MM.1S (cell line): ENCODE measurements around the gene GLYATL3.

Source experiments
- DNase-seq: peaks from one replicate; pipeline ENCODE4 v3.0.0-alpha.2; 2015
- H2AFZ ChIP-seq: fragments of 300-600 bp; sonication (generic); 2 replicates; pipeline ENCODE4 v1.6.0; 2016; ENCODE audit warnings: antibody characterized with exemption, low read length
- H3F3A ChIP-seq: fragments of 300-600 bp; sonication (generic); 2 replicates; pipeline ENCODE4 v1.6.1; 2016; ENCODE audit warnings: mild to moderate bottlenecking, antibody characterized with exemption, low read length, moderate library complexity, mixed read lengths; ENCODE audit not compliant: insufficient read depth
- H3K27ac ChIP-seq: fragments of 300-600 bp; sonication (generic); 2 replicates; pipeline ENCODE4 v1.5.1; 2016; ENCODE audit warnings: mild to moderate bottlenecking, low read length
- H3K27me3 ChIP-seq: fragments of 300-600 bp; sonication (generic); replicated peaks from 2 replicates; pipeline ENCODE4 v1.6.0; 2016; ENCODE audit warnings: low read length; ENCODE audit not compliant: insufficient read depth
- H3K36me3 ChIP-seq: fragments of 300-600 bp; sonication (generic); replicated peaks from 2 replicates; pipeline ENCODE4 v1.6.1; 2016; ENCODE audit warnings: mild to moderate bottlenecking, low read length, mixed read lengths; ENCODE audit not compliant: insufficient read depth
- H3K4me1 ChIP-seq: fragments of 300-600 bp; sonication (generic); 2 replicates; pipeline ENCODE4 v1.6.1; 2016; ENCODE audit warnings: low read length, mixed read lengths
- H3K4me2 ChIP-seq: fragments of 300-600 bp; sonication (generic); 2 replicates; pipeline ENCODE4 v1.6.0; 2016; ENCODE audit warnings: low read depth, low read length
- H3K4me3 ChIP-seq: fragments of 300-600 bp; sonication (generic); 2 replicates; pipeline ENCODE4 v1.5.1; 2016; ENCODE audit warnings: low read length, mixed read lengths
- H3K79me2 ChIP-seq: fragments of 300-600 bp; sonication (generic); 2 replicates; pipeline ENCODE4 v1.6.1; 2016; ENCODE audit warnings: mixed run types, low read length, mixed read lengths
- H3K9ac ChIP-seq: fragments of 300-600 bp; sonication (generic); 2 replicates; pipeline ENCODE4 v1.6.1; 2016; ENCODE audit warnings: low read length, mixed read lengths
- H3K9me2 ChIP-seq: fragments of 300-600 bp; sonication (generic); replicated peaks from 2 replicates; pipeline ENCODE4 v1.6.1; 2016; ENCODE audit warnings: mild to moderate bottlenecking, low read length, mixed read lengths; ENCODE audit not compliant: insufficient read depth
- H3K9me3 ChIP-seq: fragments of 300-600 bp; sonication (generic); replicated peaks from 2 replicates; pipeline ENCODE4 v1.6.1; 2016; ENCODE audit warnings: mild to moderate bottlenecking, low read length, mixed read lengths; ENCODE audit not compliant: insufficient read depth
- H4K20me1 ChIP-seq: fragments of 300-600 bp; sonication (generic); 2 replicates; pipeline ENCODE4 v1.6.1; 2016; ENCODE audit warnings: mild to moderate bottlenecking, low read length, moderate library complexity, mixed read lengths; ENCODE audit not compliant: insufficient read depth
- EZH2 ChIP-seq: fragments of 300-600 bp; sonication (generic); optimal IDR thresholded peaks from 2 replicates; pipeline ENCODE3; 2017; ENCODE audit warnings: low read depth, mild to moderate bottlenecking, antibody characterized with exemption, low read length, mixed read lengths
- EZH2phosphoT487 ChIP-seq: fragments of 300-600 bp; sonication (generic); IDR thresholded peaks from 2 replicates; pipeline ENCODE4 v1.6.1; 2018; ENCODE audit warnings: antibody characterized with exemption, low read length
- TF ChIP-seq, protein P1 (sequence below): fragments of 300-600 bp; sonication (generic); IDR thresholded peaks from 2 replicates; pipeline ENCODE4 v1.5.1; 2016; ENCODE audit warnings: antibody characterized with exemption, low read length, mixed read lengths

Gene GLYATL3

DNA sequence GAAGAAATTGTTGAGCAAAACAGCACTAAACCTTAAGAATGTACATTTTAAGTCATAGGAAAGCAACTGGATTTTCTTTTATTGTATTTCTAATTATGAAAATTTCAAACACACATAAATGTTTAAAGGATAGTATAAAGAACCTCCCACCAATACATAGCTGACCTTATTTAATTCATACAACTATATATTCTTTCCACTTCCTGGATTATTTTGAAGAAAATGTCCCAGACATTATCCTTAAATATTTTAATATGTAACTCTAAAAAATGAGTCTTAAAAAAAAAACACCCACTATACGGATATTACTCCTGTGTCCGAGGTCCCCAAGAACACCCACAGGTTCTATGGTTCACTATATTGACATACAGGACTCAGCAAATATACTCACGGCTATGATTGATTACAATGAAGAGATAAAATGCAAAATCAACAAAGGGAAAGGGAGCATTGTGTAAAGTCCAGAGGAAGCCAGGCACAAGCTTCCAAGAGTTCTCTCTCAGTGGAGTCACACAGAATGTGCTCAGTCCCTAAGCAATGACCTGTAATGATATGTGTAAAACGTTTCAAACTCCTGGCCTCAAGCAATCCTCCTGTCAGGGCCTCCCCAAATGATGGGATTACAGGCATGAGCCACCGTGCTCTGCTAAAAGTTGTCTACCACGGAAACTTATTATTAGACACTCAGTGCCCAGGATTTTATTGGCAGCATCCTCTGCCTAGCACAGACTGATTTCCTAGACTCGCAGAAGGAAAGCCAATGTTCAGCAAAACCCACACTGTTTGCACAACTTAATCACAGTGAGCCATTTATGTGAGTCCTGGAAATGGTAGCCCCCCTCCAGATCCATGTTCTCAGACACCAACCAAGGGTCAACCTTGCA lies 23.2 kb downstream of the GLYATL3 start:
- H3K4me2 ChIP-seq = no peak overlapping the region
- no peaks in the 10 kb centered on the region for H4K20me1 ChIP-seq
- H2AFZ ChIP-seq = no peak overlapping the region
- no peak overlapping the region for H3K27ac ChIP-seq
- no peaks in the 10 kb centered on the region for H3K4me1 ChIP-seq
- H3K9me2 ChIP-seq = no peaks in the 10 kb centered on the region
- no peaks in the 10 kb centered on the region for H3K79me2 ChIP-seq
- TF ChIP-seq EZH2 (no peak), EZH2phosphoT487 (no peak)
- TF ChIP-seq, protein P1, sequence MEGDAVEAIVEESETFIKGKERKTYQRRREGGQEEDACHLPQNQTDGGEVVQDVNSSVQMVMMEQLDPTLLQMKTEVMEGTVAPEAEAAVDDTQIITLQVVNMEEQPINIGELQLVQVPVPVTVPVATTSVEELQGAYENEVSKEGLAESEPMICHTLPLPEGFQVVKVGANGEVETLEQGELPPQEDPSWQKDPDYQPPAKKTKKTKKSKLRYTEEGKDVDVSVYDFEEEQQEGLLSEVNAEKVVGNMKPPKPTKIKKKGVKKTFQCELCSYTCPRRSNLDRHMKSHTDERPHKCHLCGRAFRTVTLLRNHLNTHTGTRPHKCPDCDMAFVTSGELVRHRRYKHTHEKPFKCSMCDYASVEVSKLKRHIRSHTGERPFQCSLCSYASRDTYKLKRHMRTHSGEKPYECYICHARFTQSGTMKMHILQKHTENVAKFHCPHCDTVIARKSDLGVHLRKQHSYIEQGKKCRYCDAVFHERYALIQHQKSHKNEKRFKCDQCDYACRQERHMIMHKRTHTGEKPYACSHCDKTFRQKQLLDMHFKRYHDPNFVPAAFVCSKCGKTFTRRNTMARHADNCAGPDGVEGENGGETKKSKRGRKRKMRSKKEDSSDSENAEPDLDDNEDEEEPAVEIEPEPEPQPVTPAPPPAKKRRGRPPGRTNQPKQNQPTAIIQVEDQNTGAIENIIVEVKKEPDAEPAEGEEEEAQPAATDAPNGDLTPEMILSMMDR = no peak
- H3K9ac ChIP-seq = no peak overlapping the region
- H3F3A ChIP-seq = no peaks in the 10 kb centered on the region
- H3K36me3 ChIP-seq = no peaks in the 10 kb centered on the region
- DNase-seq = no peak
- H3K4me3 ChIP-seq = no peak overlapping the region
- H3K9me3 ChIP-seq = no peaks in the 10 kb centered on the region
- no peaks in the 10 kb centered on the region for H3K27me3 ChIP-seq

DNA sequence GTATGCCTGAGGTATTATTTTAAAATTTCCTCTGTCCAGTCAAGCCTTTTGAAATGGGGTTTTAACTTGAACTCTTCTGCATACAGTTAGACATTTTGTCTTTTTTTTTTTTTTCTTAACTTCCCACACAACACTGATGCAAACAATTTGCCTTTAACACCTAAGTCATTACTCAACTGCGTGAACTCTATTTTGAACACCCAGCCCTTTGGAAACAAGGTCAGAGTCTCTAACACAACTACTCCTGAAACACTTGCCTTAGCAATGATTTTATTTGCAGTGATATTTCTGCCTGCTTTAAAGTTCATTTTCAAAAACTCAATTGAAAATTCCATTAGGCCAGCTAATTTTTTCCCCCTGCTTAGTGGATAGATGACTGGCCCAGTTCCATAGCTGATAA lies 24.2 kb downstream of the GLYATL3 start:
- H3K9me2 ChIP-seq = no peaks in the 10 kb centered on the region
- H4K20me1 ChIP-seq = no peaks in the 10 kb centered on the region
- DNase-seq = no peak
- H3K27me3 ChIP-seq = no peaks in the 10 kb centered on the region
- H3K4me2 ChIP-seq = no peak overlapping the region
- no peak overlapping the region for H2AFZ ChIP-seq
- no peaks in the 10 kb centered on the region for H3K79me2 ChIP-seq
- TF ChIP-seq, protein P1 = no peak
- TF ChIP-seq EZH2 = no peak
- no peak overlapping the region for H3K27ac ChIP-seq
- no peaks in the 10 kb centered on the region for H3K36me3 ChIP-seq
- H3K9ac ChIP-seq = no peak overlapping the region
- no peak overlapping the region for H3K4me3 ChIP-seq
- H3F3A ChIP-seq = no peaks in the 10 kb centered on the region
- no peaks in the 10 kb centered on the region for H3K9me3 ChIP-seq
- H3K4me1 ChIP-seq = no peaks in the 10 kb centered on the region

DNA sequence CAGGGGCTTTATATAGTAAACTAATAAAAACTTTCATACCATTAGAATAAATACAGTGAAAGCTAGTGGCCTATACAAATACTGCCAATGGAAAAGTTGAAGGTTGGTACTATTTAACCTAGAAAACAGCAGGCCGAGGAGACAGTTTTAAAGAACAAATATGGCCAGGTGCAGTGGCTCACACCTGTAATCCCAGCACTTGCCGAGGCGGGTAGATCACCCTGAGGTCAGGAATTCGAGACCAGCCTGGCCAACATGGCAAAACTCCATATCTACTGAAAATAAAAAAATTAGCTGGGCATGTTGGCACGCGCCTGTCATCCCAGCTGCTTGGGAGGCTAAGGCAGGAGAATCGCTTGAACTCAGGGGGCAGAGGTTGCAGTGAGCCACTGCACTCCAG lies 24.8 kb downstream of the GLYATL3 start:
- Histone ChIP-seq H3K4me2 (no peak overlapping the region), H3K36me3 (no peaks in the 10 kb centered on the region), H3F3A (no peaks in the 10 kb centered on the region), H3K9me3 (no peaks in the 10 kb centered on the region), H3K79me2 (no peaks in the 10 kb centered on the region), H2AFZ (no peak overlapping the region), H3K27me3 (no peaks in the 10 kb centered on the region), H3K4me3 (no peak overlapping the region), H3K9ac (no peak overlapping the region), H3K4me1 (no peaks in the 10 kb centered on the region), H3K9me2 (no peaks in the 10 kb centered on the region), H3K27ac (no peak overlapping the region), H4K20me1 (no peaks in the 10 kb centered on the region)
- no peak for DNase-seq
- TF ChIP-seq EZH2 (no peak), EZH2phosphoT487 (no peak)
- TF ChIP-seq, protein P1 = no peak
